MM.1S (cell line): ENCODE measurements around the gene SLC7A1.

Experiments
- DNase-seq: peaks from one replicate; pipeline ENCODE4 v3.0.0-alpha.2; 2015
- H2AFZ ChIP-seq: fragments of 300-600 bp; sonication (generic); 2 replicates; pipeline ENCODE4 v1.6.0; 2016; ENCODE audit warnings: antibody characterized with exemption, low read length
- H3F3A ChIP-seq: fragments of 300-600 bp; sonication (generic); 2 replicates; pipeline ENCODE4 v1.6.1; 2016; ENCODE audit warnings: mild to moderate bottlenecking, antibody characterized with exemption, low read length, moderate library complexity, mixed read lengths; ENCODE audit not compliant: insufficient read depth
- H3K27ac ChIP-seq: fragments of 300-600 bp; sonication (generic); 2 replicates; pipeline ENCODE4 v1.5.1; 2016; ENCODE audit warnings: mild to moderate bottlenecking, low read length
- H3K27me3 ChIP-seq: fragments of 300-600 bp; sonication (generic); replicated peaks from 2 replicates; pipeline ENCODE4 v1.6.0; 2016; ENCODE audit warnings: low read length; ENCODE audit not compliant: insufficient read depth
- H3K36me3 ChIP-seq: fragments of 300-600 bp; sonication (generic); replicated peaks from 2 replicates; pipeline ENCODE4 v1.6.1; 2016; ENCODE audit warnings: mild to moderate bottlenecking, low read length, mixed read lengths; ENCODE audit not compliant: insufficient read depth
- H3K4me1 ChIP-seq: fragments of 300-600 bp; sonication (generic); 2 replicates; pipeline ENCODE4 v1.6.1; 2016; ENCODE audit warnings: low read length, mixed read lengths
- H3K4me2 ChIP-seq: fragments of 300-600 bp; sonication (generic); 2 replicates; pipeline ENCODE4 v1.6.0; 2016; ENCODE audit warnings: low read depth, low read length
- H3K4me3 ChIP-seq: fragments of 300-600 bp; sonication (generic); 2 replicates; pipeline ENCODE4 v1.5.1; 2016; ENCODE audit warnings: low read length, mixed read lengths
- H3K79me2 ChIP-seq: fragments of 300-600 bp; sonication (generic); 2 replicates; pipeline ENCODE4 v1.6.1; 2016; ENCODE audit warnings: mixed run types, low read length, mixed read lengths
- H3K9ac ChIP-seq: fragments of 300-600 bp; sonication (generic); 2 replicates; pipeline ENCODE4 v1.6.1; 2016; ENCODE audit warnings: low read length, mixed read lengths
- H3K9me2 ChIP-seq: fragments of 300-600 bp; sonication (generic); replicated peaks from 2 replicates; pipeline ENCODE4 v1.6.1; 2016; ENCODE audit warnings: mild to moderate bottlenecking, low read length, mixed read lengths; ENCODE audit not compliant: insufficient read depth
- H3K9me3 ChIP-seq: fragments of 300-600 bp; sonication (generic); replicated peaks from 2 replicates; pipeline ENCODE4 v1.6.1; 2016; ENCODE audit warnings: mild to moderate bottlenecking, low read length, mixed read lengths; ENCODE audit not compliant: insufficient read depth
- H4K20me1 ChIP-seq: fragments of 300-600 bp; sonication (generic); 2 replicates; pipeline ENCODE4 v1.6.1; 2016; ENCODE audit warnings: mild to moderate bottlenecking, low read length, moderate library complexity, mixed read lengths; ENCODE audit not compliant: insufficient read depth
- EZH2 ChIP-seq: fragments of 300-600 bp; sonication (generic); optimal IDR thresholded peaks from 2 replicates; pipeline ENCODE3; 2017; ENCODE audit warnings: low read depth, mild to moderate bottlenecking, antibody characterized with exemption, low read length, mixed read lengths
- EZH2phosphoT487 ChIP-seq: fragments of 300-600 bp; sonication (generic); IDR thresholded peaks from 2 replicates; pipeline ENCODE4 v1.6.1; 2018; ENCODE audit warnings: antibody characterized with exemption, low read length
- TF ChIP-seq, protein P1 (sequence below): fragments of 300-600 bp; sonication (generic); IDR thresholded peaks from 2 replicates; pipeline ENCODE4 v1.5.1; 2016; ENCODE audit warnings: antibody characterized with exemption, low read length, mixed read lengths

SLC7A1 gene

GRCh38 chr13:29527511-29527910 is 68.0 kb downstream of the SLC7A1 start:
- H3K9ac ChIP-seq, result no peak overlapping the region
- no peaks in the 10 kb centered on the region for H3K79me2 ChIP-seq
- no peaks in the 10 kb centered on the region; the same call in 1 of the 2 replicates for H3K36me3 ChIP-seq
- no peak for DNase-seq
- H2AFZ ChIP-seq, result no peak overlapping the region
- TF ChIP-seq EZH2 (no peak), EZH2phosphoT487 (no peak)
- TF ChIP-seq, protein P1, sequence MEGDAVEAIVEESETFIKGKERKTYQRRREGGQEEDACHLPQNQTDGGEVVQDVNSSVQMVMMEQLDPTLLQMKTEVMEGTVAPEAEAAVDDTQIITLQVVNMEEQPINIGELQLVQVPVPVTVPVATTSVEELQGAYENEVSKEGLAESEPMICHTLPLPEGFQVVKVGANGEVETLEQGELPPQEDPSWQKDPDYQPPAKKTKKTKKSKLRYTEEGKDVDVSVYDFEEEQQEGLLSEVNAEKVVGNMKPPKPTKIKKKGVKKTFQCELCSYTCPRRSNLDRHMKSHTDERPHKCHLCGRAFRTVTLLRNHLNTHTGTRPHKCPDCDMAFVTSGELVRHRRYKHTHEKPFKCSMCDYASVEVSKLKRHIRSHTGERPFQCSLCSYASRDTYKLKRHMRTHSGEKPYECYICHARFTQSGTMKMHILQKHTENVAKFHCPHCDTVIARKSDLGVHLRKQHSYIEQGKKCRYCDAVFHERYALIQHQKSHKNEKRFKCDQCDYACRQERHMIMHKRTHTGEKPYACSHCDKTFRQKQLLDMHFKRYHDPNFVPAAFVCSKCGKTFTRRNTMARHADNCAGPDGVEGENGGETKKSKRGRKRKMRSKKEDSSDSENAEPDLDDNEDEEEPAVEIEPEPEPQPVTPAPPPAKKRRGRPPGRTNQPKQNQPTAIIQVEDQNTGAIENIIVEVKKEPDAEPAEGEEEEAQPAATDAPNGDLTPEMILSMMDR, result no peak
- H3K9me2 ChIP-seq, result no peaks in the 10 kb centered on the region
- H3K9me3 ChIP-seq, result no peaks in the 10 kb centered on the region
- H3K4me1 ChIP-seq, result no peaks in the 10 kb centered on the region
- no peaks in the 10 kb centered on the region for H3K27me3 ChIP-seq
- no peaks in the 10 kb centered on the region for H3F3A ChIP-seq
- no peak overlapping the region for H3K27ac ChIP-seq
- H3K4me2 ChIP-seq, result no peak overlapping the region
- no peak overlapping the region for H3K4me3 ChIP-seq
- H4K20me1 ChIP-seq, result no peaks in the 10 kb centered on the region

DNA sequence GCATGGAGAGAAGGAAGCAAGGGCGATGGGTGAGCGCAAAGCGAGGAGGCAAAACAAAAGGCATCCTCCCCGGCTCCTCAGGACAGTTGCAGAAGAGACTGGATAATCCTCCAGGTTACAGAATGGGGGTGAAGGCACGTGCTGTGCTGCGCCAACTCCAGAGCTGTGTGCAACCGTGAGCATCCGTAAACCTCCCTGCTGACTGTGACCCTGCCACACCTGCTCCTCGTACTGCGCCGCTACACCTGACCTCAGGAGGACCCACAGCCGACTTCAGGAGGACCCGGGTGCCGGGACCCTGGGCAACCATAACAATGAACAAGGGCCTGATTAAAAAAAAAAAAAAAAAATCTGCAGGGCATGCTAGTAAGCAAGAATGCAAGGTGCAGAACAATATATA is 68.7 kb downstream of the SLC7A1 start:
- Histone ChIP-seq H3K9me3 (no peaks in the 10 kb centered on the region), H2AFZ (no peak overlapping the region), H3K79me2 (no peaks in the 10 kb centered on the region), H3K4me2 (no peak overlapping the region), H3K27ac (no peak overlapping the region), H3K9ac (no peak overlapping the region), H3F3A (no peaks in the 10 kb centered on the region), H3K4me1 (no peaks in the 10 kb centered on the region), H3K27me3 (no peaks in the 10 kb centered on the region), H3K36me3 (no peaks in the 10 kb centered on the region), H4K20me1 (no peaks in the 10 kb centered on the region), H3K9me2 (no peaks in the 10 kb centered on the region), H3K4me3 (no peak overlapping the region)
- DNase-seq, result no peak
- TF ChIP-seq EZH2, result no peak
- TF ChIP-seq EZH2phosphoT487, result no peak

- DNase-seq, result no peak
- Histone ChIP-seq H2AFZ (no peak overlapping the region), H3K9me2 (no peaks in the 10 kb centered on the region), H3K79me2 (no peaks in the 10 kb centered on the region), H3K27ac (no peak overlapping the region), H3F3A (no peaks in the 10 kb centered on the region), H3K9ac (no peak overlapping the region), H3K4me3 (no peak overlapping the region), H3K4me1 (no peaks in the 10 kb centered on the region), H4K20me1 (no peaks in the 10 kb centered on the region), H3K36me3 (no peaks in the 10 kb centered on the region), H3K4me2 (no peak overlapping the region), H3K9me3 (no peaks in the 10 kb centered on the region), H3K27me3 (no peaks in the 10 kb centered on the region)
- no peak for TF ChIP-seq EZH2
- TF ChIP-seq, protein P1, result no peak
Observed at GRCh38 chr13:29525757-29526156, 69.7 kb downstream of the SLC7A1 start.

- no peak for TF ChIP-seq EZH2phosphoT487
- TF ChIP-seq, protein P1, result no peak
- no peak for TF ChIP-seq EZH2
- Histone ChIP-seq H3F3A (no peaks in the 10 kb centered on the region), H3K79me2 (no peaks in the 10 kb centered on the region), H3K27ac (no peak overlapping the region), H3K9ac (no peak overlapping the region), H3K4me3 (no peak overlapping the region), H2AFZ (no peak overlapping the region), H3K9me3 (no peaks in the 10 kb centered on the region), H3K9me2 (no peaks in the 10 kb centered on the region), H3K4me2 (no peak overlapping the region), H3K4me1 (no peaks in the 10 kb centered on the region), H3K36me3 (no peaks in the 10 kb centered on the region), H3K27me3 (no peaks in the 10 kb centered on the region), H4K20me1 (no peaks in the 10 kb centered on the region)
- DNase-seq, result no peak
Observed at GRCh38 chr13:29524641-29525040, 70.8 kb downstream of the SLC7A1 start.
